T-helper 1 cell (primary cell): ENCODE measurements around the gene FAM199X.
A peak's percentile ranks its signal among the peaks of the same experiment; 100 is the strongest.
"Not testable (repeated sequence)": the region's sequence is repeated elsewhere in the genome, so short reads cannot be mapped to it uniquely, and the experiment has no call there.

Source experiments
- DNase-seq, 5 donors: peaks; one replicate each; pipeline ENCODE4 v3.0.0-alpha.2; 2012 to 2020

Gene FAM199X

GRCh38 chrX:104193485-104193884, 27.2 kb downstream of the FAM199X start:
- DNase-seq, result no peak

- DNase-seq, result no peak
Observed at GRCh38 chrX:104195013-104195412, 28.8 kb downstream of the FAM199X start.

- peak in 1 of 5 donors; percentile 23 for DNase-seq
Observed at GRCh38 chrX:104195489-104196084, 29.3 kb downstream of the FAM199X start.

GRCh38 chrX:104205548-104205947, 39.3 kb downstream of the FAM199X start:
- no peak for DNase-seq

- DNase-seq, result no peak
Observed at GRCh38 chrX:104211187-104211586, 44.9 kb downstream of the FAM199X start.

GRCh38 chrX:104230060-104230459, 63.8 kb downstream of the FAM199X start:
- not testable (repeated sequence) for DNase-seq
